GM15510 (cell line): ENCODE measurements around the gene C1orf87.

Experiments
- POLR2A ChIP-seq: IDR thresholded peaks from 3 replicates; pipeline ENCODE4 v1.6.1; 2011; ENCODE audit warnings: borderline replicate concordance; ENCODE audit not compliant: insufficient read length; ENCODE audit errors: extremely low read depth

Gene C1orf87

GRCh38 chr1:60036856-60037460, 36.6 kb downstream of the C1orf87 start:
- no peak for TF ChIP-seq POLR2A

- TF ChIP-seq POLR2A = no peak
These were observed 37.6 kb downstream of the C1orf87 start for GRCh38 chr1:60035921-60036320.

GRCh38 chr1:60034999-60035398, 38.6 kb downstream of the C1orf87 start:
- no peak for TF ChIP-seq POLR2A

GRCh38 chr1:60033066-60033465, 40.5 kb downstream of the C1orf87 start:
- no peak for TF ChIP-seq POLR2A

- TF ChIP-seq POLR2A = no peak
These were observed 42.4 kb downstream of the C1orf87 start for GRCh38 chr1:60031146-60031545.

- TF ChIP-seq POLR2A = no peak
These were observed 48.0 kb downstream of the C1orf87 start for GRCh38 chr1:60025552-60025951.

GRCh38 chr1:60017508-60018205, 55.9 kb downstream of the C1orf87 start:
- TF ChIP-seq POLR2A = no peak

GRCh38 chr1:60010690-60011089, 62.9 kb downstream of the C1orf87 start:
- TF ChIP-seq POLR2A = no peak

- TF ChIP-seq POLR2A = no peak
These were observed 65.1 kb downstream of the C1orf87 start for GRCh38 chr1:60008500-60008899.

- TF ChIP-seq POLR2A = no peak
These were observed 72.9 kb downstream of the C1orf87 start for GRCh38 chr1:60000625-60001024.

- no peak for TF ChIP-seq POLR2A
These were observed 73.8 kb downstream of the C1orf87 start for GRCh38 chr1:59999746-60000145.

GRCh38 chr1:59999006-59999405, 74.6 kb downstream of the C1orf87 start:
- no peak for TF ChIP-seq POLR2A

- no peak for TF ChIP-seq POLR2A
These were observed 76.0 kb downstream of the C1orf87 start for GRCh38 chr1:59997479-59998115.

- TF ChIP-seq POLR2A = no peak
These were observed 79.0 kb downstream of the C1orf87 start for GRCh38 chr1:59994302-59995198.
